Trophoblast cell (in vitro differentiated cells and primary cell): ENCODE measurements around the gene TNFAIP2.

ENCODE experiments used
- DNase-seq, 2 donors: peaks; one replicate each; pipeline ENCODE4 v3.0.0-alpha.2; 2016
- H2AFZ ChIP-seq: 2 replicates; pipeline ENCODE4 v1.6.1; 2013; ENCODE audit warnings: low read length, moderate library complexity, mild to moderate bottlenecking; ENCODE audit not compliant: insufficient read depth, poor library complexity
- H2AK5ac ChIP-seq: 2 replicates; pipeline ENCODE4 v1.6.1; 2013; ENCODE audit warnings: mild to moderate bottlenecking, low read length
- H2BK120ac ChIP-seq: 2 replicates; pipeline ENCODE4 v1.6.1; 2013; ENCODE audit warnings: low read length, mild to moderate bottlenecking, moderate library complexity; ENCODE audit not compliant: insufficient read depth, poor library complexity
- H2BK12ac ChIP-seq: 2 replicates; pipeline ENCODE4 v1.6.1; 2013; ENCODE audit warnings: mild to moderate bottlenecking, low read length, moderate library complexity
- H2BK5ac ChIP-seq: 2 replicates; pipeline ENCODE4 v1.6.1; 2013; ENCODE audit warnings: low read length, low read depth, moderate library complexity, mild to moderate bottlenecking; ENCODE audit not compliant: poor library complexity
- H3K14ac ChIP-seq: 2 replicates; pipeline ENCODE4 v1.6.1; 2013; ENCODE audit warnings: mild to moderate bottlenecking, low read length
- H3K18ac ChIP-seq: 2 replicates; pipeline ENCODE4 v1.6.1; 2013; ENCODE audit warnings: mild to moderate bottlenecking, low read length
- H3K23ac ChIP-seq: 2 replicates; pipeline ENCODE4 v1.6.1; 2013; ENCODE audit warnings: low read length
- H3K27ac ChIP-seq: 2 replicates; pipeline ENCODE4 v1.5.1; 2013; ENCODE audit warnings: low read depth, mild to moderate bottlenecking, inconsistent platforms, low read length, moderate library complexity
- H3K27me3 ChIP-seq: 2 replicates; pipeline ENCODE4 v1.6.1; 2013; ENCODE audit warnings: inconsistent platforms, mild to moderate bottlenecking, low read length, moderate library complexity; ENCODE audit not compliant: insufficient read depth
- H3K36me3 ChIP-seq, 2 experiments: 1 replicate in 1 of 2; 2 replicates in 1 of 2; pipeline ENCODE4 v1.6.1; 2013; ENCODE audit warnings: low read length in 2 of 2, mild to moderate bottlenecking in 2 of 2, moderate library complexity in 1 of 2; ENCODE audit not compliant: insufficient read depth in 2 of 2, control insufficient read depth in 1 of 2
- H3K4ac ChIP-seq: 2 replicates; pipeline ENCODE4 v1.6.1; 2013; ENCODE audit warnings: low read depth, mild to moderate bottlenecking, low read length, moderate library complexity
- H3K4me1 ChIP-seq, 2 experiments: 1 replicate in 1 of 2; 2 replicates in 1 of 2; pipeline ENCODE4 v1.6.1; 2013; ENCODE audit warnings: low read length in 2 of 2, mild to moderate bottlenecking in 2 of 2, moderate library complexity in 1 of 2; ENCODE audit not compliant: insufficient read depth in 2 of 2, control insufficient read depth in 1 of 2
- H3K4me2 ChIP-seq: 2 replicates; pipeline ENCODE4 v1.6.1; 2013; ENCODE audit warnings: inconsistent platforms, mild to moderate bottlenecking, low read length, moderate library complexity
- H3K4me3 ChIP-seq: 2 replicates; pipeline ENCODE4 v1.5.1; 2013; ENCODE audit warnings: mild to moderate bottlenecking, low read depth, low read length, inconsistent platforms
- H3K79me1 ChIP-seq: one replicate; pipeline ENCODE4 v1.6.1; 2013; ENCODE audit warnings: low read length
- H3K79me2 ChIP-seq: 2 replicates; pipeline ENCODE4 v1.6.1; 2013; ENCODE audit warnings: low read length, mild to moderate bottlenecking; ENCODE audit not compliant: control insufficient read depth, insufficient read depth, poor library complexity
- H3K9ac ChIP-seq: 2 replicates; pipeline ENCODE4 v1.6.1; 2013; ENCODE audit warnings: mild to moderate bottlenecking, low read length
- H3K9me3 ChIP-seq: 2 replicates; pipeline ENCODE4 v1.6.1; 2013; ENCODE audit warnings: low read depth, mild to moderate bottlenecking, control low read depth, inconsistent platforms, low read length; ENCODE audit not compliant: insufficient read depth
- H4K12ac ChIP-seq: 2 replicates; pipeline ENCODE4 v1.6.1; 2013; ENCODE audit warnings: low read depth, mild to moderate bottlenecking, low read length, moderate library complexity
- H4K8ac ChIP-seq: 2 replicates; pipeline ENCODE4 v1.6.1; 2013; ENCODE audit warnings: low read depth, mild to moderate bottlenecking, low read length, moderate library complexity
- H4K91ac ChIP-seq: one replicate; pipeline ENCODE4 v1.6.1; 2013; ENCODE audit warnings: low read depth, mild to moderate bottlenecking, low read length, moderate library complexity
- WGBS: extraction: QIAGEN DNeasy Blood & Tissue Kit; methylation state at CpG from one replicate; pipeline ENCODE4 v1.1.7; 2013; ENCODE audit warnings: missing lambda C conversion rate; ENCODE audit not compliant: insufficient read length, insufficient coverage; ENCODE audit errors: extremely low coverage; 5-methylcytosine and 5-hydroxymethylcytosine counted together

The TNFAIP2 gene

DNA sequence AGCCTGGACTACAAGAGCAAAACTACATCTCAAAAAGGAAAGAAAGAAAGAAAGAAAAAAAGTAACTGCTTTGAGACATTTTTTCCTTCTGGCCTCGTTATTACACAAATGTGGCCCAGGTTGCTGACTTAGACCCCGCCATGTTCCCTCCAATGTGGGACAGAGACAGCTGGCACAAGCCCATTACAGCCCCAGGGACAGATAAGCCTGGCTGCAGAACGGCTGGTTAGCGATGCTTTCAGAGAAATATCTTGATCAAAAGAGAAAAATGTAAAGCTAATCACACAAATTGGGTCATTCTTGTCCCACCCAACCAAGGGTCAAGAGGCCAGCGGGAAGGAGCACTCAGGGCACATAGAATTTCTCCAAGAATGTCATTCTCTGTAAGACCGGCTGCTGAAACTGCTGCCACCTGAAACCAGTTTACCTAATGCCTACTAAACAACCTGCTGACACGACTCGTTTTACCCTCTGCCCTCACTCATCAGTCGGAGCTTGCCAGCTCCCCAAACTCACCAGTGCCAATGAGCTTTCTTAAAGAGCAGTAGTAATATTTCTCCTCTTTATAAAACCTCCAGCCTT is 63.1 kb downstream of the TNFAIP2 start:
- no peak overlapping the region for H3K23ac ChIP-seq
- no CpG with 5 or more reads among the region's 9 CpGs for WGBS

More for the DNA sequence above, 63.1 kb downstream of the TNFAIP2 start:
- Histone ChIP-seq H3K27ac (no peak overlapping the region), H3K14ac (no peak overlapping the region), H3K9me3 (no peaks in the 10 kb centered on the region), H4K8ac (no peak overlapping the region), H2BK12ac (no peak overlapping the region), H3K18ac (no peak overlapping the region), H3K36me3 (no peaks in the 10 kb centered on the region), H3K27me3 (peaks cover 14% of the 10 kb centered on the region), H2AK5ac (no peak overlapping the region), H3K79me2 (no peaks in the 10 kb centered on the region), H3K4me1 (peaks cover 8 to 14% of the 10 kb centered on the region in 2 experiments), H3K79me1 (no peaks in the 10 kb centered on the region), H3K9ac (no peak overlapping the region), H4K91ac (no peak overlapping the region), H4K12ac (no peak overlapping the region), H3K4me2 (no peak overlapping the region), H3K4me3 (no peak overlapping the region), H2BK120ac (no peak overlapping the region), H3K4ac (no peak overlapping the region), H2AFZ (no peak overlapping the region), H2BK5ac (no peak overlapping the region)
- DNase-seq, result peak in 1 of 2 donors; percentile 61
